ENCODE measurements around the gene S100A16.
"Not testable (repeated sequence)": the region's sequence is repeated elsewhere in the genome, so short reads cannot be mapped to it uniquely, and the experiment has no call there.

The S100A16 gene

DNA sequence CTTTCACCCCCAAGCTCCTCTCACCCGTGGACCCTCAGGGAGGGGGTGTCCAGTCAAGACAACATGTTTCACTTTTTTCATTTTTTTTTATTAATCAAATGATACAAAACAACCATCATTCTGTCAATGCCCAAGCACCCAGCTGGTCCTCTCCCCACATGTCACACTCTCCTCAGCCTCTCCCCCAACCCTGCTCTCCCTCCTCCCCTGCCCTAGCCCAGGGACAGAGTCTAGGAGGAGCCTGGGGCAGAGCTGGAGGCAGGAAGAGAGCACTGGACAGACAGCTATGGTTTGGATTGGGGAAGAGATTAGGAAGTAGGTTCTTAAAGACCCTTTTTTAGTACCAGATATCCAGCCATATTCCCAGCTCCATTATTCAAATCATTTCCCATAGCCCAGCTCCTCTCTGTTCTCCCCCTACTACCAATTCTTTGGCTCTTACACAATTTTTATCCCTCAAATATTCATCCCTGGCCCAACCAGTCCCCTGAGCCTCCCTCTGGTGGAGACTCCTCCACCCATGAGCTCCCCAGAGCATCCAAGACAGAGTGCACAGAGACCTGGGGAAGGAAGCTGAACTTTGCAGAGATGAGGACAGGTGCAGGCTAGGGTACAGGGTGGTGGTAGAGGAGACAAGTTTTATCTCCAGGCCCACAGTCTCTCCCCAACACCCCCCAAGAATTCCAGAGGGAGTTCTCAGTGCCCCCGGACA is 1.4 kb upstream of the S100A16 start:
- no peak for DNase-seq

DNA sequence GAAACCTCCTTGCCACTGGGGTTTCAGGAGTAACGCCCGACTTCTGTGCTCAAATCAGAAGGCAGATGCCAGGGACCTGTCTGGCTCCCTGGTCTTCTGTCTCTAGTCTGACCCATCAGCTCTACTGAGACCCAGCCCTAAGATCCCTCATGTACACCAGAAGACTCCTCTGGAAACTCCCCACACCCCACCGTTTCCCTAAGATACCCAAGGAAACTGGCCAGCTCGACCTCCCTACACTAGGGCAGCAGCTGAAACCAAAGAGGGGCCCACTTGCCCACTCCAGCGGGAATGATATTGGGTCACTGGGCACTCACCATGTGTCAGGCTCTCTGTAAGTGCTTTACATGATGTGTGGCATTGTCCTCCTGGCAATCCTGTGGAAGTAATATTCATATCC is 469 bp upstream of the S100A16 start:
- no peak for DNase-seq

DNA sequence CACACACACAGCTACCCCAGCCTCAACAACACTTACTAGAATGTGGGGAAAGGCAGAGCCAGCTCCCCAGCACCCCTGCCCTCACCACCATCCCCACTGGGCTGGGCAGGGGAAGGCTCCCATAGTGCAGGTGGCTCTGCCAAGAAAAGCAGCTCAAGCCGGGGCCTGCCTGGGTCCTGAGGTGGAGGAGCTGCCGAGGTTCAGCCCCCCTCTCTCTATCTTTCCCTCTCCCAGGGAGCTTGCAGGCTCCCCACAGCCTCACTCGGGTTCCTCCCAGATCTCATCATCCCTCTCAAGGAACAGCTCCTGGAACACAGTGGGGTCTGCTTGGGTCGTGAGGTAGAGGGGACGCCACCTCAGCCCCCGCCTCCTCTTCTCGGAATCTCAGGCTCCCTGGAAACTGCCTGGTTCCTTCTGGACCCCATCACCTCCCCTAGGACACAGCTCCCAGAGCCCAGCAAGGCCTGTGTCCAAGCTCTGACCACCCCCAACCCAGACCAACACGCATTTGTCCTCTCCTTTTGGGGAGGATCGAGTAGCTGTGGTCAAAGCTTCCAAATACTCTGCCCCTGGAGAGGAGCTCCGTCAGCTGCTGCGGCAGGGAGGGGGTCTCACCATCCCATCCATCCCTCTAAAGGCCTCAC is 704 bp downstream of the S100A16 start:
- DNase-seq: no peak

DNA sequence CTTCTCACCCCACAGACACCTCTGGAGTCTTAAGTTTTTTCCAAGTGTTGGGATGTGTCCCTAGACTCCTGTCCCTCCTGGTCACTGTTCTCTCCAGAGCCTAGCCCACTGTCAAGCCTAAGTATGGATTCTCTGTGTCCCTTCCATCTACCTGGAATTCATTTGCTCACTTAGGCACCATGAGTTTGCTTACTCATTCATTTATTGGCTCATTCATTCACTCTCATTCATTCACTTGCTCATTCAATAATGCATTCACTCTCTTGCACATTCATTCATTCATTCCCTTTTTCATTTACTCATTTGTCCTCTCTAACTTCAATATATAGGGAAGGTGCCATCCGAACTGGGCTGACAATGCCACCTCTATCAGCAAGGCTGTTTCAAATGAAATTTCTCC is 1.6 kb downstream of the S100A16 start:
- DNase-seq: no peak

DNA sequence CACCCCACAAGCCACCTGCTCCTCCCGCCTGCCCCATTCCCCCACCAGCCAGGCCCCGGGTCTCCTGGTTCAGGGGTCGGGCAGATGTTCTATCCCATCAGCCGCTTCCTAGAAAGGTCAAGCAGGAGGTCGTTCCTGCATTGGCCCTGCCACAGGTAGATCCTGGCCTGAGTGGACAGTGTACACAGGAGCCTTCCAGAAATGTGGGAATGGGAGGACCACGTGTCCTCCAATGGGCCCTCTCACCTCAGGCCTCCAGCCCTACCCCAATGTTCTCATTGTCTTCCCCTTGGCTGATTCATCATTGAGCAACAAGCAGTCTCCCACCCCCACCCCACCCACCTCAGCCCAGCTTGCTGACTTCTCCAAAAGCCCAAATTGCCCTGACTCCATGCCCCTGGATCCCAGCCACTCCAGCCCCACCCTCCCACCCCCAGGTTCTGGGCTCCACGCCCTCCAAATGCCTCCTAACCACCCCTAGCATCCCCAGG is 2.1 kb downstream of the S100A16 start:
- no peak for DNase-seq

DNA sequence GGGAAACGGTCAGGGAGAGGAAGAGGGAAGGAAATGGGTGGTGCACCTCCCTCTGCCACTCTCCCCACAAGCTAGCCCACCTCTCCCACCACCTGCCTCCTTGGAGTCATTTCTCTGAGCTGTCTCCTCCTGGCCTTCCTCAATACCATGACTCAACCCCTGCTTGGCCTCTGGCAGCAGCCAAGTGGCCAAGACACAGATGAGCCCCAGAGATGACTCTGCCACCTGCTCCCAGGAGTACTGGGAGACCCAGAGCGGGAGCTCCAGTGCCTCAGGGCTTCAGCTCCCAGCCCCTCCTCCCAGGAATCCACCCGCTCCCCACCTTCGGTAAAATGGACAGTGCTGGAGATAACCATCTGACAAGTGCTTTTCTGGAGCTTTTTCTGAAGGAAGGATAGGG is 2.6 kb downstream of the S100A16 start:
- DNase-seq: no peak

DNA sequence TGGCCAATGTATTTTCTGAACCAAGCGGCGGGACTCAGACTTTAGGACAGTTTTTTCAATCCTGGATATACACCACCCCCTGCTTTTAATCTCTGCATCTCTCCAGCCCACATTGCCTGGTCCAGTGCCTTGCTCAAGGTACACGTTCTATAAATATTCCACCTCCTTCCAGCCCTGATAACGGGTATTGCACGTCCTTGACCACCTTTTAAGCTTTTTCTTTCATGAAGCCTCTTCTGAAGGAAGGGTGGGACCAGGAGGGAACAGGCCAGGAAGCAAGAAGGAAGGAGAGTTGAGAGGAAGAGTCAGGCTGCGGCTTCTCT is 3.4 kb downstream of the S100A16 start:
- no peak for DNase-seq

DNA sequence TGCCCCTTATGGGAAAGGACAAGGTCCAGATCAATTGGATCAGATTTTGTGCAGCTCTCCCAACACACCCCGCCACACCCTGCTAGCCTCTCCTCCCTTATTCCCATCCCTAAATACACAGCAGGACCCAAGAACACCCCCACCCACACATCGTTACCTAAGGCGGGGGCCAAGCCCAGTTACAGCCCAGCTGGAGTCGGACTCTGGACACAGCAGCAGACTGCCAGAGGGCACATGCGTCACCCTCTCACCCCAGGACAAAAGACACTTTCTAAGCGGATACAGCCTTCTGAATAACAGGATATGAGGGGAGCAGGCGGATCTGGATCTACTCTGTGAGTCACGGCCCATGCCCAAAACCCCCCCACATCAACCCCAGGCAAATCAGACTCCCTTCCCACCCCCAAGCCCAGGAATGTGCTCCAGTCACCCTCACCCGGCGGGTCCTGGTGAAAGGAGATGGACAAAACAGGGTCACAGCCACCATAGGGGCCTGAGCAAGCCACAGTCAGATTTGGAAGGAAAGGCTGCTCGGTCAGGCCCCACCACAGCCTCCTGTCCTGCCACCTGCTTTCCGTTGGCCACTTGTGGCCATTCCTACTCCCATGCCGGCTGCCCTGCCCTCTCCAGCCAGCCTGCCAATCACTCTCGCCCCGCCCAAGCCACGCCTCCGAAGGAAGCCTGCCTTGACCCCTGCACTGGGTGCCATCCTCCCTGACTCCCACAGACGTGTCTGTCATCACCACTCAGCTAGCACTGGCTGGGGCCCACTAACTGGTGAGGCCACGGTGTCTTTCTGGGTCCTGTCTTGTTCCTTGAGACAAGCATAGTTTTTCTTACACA is 4.0 kb downstream of the S100A16 start:
- no peak for DNase-seq

DNA sequence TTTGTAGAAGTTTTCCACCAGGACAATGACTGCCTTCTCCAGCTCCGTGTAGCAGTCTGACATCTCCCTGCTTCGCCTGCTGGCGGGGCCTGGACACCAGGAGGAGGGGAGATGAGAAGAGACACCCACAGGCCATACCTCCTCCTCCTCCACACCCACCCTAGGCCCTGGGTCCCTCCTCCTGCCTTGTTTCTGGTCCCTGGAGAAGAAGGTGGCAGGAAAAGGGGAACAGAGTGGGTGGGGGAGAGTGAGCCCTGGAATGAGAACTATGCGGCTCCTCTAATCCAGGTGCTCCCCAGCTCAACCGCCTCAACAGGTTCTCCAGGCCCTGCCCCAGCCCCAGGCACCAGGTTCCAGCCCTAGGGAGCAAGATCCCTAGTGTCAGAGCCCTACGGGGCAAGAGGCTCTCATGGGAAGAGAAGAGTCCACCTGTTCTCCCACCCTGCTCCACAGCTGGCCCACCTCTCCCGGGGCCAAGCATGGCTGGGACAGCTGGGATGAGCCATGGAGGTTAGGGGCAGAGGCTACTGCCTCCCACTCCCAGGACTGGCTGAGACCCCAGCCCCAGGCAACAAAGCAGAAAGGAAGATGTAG is 4.8 kb downstream of the S100A16 start:
- DNase-seq: no peak

DNA sequence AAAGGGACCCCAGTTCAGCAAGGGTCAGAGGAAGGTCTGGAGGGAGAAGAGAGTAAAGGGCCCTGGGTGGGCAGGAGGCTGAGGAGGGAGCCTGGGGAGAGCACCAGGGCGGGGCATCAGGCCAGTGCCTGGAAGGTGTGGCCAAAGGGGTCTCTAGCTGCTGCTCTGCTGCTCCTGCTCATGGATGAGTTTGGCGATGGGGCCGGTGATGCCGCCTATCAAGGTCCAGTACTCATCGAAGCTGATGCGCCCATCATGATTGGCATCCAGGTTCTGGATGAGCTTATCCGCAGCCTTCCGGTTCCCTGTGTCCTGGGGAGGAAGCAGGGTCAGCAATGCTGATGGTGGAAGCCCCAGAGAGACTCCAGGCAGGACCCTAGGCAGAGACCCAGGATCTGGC is 5.6 kb downstream of the S100A16 start:
- no peak for DNase-seq

DNA sequence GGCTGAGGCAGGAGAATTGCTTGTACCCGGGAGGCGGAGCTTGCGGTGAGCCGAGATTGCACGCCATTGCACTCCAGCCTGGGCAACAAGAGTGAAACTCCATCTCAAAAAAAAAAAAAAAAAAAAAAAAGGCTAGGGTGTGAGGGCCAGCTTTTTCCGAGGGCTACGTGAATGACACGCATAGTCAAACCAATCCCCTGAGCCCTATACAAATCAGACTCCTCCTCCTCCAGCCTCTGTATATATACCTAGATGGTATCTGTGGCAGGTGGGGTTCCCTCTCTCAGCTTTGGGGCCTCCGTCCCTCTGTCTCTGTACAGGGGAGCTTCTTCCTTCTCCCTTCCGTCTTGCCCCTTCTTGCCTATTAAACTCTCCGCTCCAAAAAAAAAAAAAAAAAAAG is 6.7 kb downstream of the S100A16 start:
- DNase-seq: no peak

DNA sequence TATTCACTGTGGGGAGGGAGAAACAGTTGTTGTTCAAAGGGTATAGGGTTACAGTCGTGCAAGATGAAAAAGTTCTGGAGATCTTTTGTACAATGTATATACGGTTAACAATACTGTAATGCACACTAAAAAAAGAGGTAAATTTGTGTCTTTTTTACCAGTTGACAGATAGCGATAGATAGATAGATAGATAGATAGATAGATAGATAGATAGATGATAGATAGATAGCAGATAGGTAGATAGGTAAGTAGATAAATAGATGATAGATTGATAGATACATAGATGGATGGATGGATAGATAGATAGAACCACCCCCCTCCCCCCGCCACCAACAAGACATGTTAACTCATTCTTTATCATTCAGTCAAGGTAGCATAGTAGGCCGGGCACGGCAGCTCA is 10.2 kb downstream of the S100A16 start:
- no peak for DNase-seq

DNA sequence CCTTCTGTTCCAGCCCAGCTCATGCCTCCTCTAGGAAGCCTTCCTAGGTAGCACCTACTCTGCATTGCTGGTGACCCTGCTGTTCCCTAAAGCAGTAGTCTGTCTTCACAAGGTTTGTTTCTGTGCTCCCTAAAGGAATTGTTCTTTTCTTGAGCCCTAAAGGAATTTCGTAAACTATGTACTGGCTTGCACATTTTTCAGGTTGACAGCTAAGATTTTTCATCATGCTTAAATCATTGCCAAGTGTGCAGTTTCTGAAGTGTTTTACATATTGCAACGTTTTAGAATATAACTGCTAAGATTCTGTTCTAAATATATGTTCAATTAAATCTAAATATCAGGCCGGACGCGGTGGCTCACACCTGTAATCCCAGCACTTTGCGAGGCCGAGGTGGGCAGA is 13.1 kb downstream of the S100A16 start:
- DNase-seq: no peak

DNA sequence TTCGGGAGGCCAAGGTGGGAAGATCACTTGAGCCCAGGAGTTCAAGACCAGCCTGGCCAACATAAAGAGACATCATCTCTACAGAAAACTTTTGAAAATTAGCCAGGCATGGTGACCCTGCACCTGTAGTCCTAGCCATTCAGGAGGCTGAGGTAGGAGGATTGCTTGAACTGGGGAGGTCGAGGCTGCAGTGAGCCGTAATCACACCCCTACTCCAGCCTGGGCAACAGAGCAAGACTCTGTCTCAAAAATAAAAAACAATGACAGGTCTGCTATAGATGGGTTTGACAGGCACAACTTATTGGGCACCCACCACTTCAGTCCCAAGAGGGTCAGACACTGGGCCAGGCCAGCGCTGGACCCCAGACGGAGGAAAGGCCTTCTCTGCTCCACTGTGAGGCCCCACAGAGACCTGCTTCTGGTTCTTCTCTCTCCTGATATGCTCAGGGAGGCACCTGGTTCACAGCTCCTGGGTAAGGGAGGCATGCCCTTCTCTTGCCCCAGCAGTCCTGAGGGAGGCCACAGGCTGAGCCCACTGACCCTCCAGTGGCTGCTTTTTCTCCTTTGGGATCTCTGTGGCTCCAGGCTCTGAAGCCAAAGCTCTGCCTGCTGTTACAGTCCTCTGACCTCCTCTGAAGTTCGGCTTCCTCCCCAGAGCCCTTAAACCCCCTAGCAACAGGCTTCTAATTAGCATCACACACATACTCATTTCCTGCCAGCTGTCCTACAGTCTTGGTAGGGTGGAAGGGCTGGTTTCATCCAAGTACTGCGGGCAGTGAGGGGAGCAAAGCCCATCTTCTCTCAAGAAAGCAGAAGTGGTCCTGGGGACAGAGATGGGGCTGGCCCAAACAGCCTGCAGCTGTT is 14.4 kb downstream of the S100A16 start:
- peak; percentile 18 for DNase-seq

DNA sequence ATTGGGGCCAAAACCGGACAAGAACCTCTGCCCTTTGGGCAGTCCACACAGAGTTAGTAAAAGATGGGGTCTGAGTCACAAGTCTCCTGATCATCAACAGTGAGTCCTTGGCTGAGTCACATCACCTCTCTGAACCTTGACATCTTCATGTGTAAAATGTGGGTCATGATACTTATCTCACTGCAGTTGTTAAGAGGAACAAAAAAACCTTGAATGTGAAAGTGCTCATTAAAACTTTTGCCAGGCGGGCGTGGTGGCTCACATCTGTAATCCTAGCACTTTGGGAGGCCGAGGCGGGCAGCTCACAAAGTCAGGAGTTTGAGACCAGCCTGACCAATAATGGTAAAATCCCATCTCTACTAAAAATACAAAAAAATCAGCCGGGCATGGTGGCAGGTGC is 15.7 kb downstream of the S100A16 start:
- no peak for DNase-seq

DNA sequence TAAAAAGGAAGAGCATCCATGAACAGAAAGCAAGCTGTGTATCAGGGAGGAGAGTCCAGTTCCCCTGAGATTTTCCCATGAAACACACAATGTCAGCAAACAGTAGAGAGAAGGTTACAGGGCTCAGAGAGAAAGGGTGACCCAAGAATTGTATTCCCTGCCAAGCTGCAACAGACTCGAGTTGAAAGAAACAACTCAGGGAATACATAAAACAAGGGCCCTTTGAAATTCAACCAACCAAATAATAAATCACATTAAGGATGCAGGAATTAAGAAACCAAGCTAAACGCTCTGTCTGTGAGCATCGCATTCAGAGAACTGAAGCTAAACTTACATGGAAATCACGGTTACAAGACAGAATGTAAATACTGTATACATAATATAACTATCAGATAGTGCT is 20.2 kb downstream of the S100A16 start:
- DNase-seq: no peak

DNA sequence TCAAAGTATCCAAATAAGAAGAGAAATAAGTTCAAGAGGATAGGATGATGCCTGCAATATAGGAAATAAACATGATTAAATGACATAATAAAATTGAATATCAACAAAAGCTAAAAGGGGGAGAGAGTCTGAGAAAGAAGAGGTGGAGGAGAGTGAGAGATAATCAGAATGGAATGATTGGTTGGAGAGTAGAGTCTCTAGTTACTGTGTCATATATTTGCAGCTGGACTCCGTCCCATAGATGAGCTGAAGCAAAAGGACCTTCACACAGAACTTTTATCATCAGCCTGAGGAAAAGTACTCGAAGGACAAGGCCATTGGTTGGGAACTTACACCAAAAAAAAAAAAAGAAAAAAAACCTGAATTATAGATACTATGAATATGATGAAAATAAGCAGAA is 24.5 kb downstream of the S100A16 start:
- no peak for DNase-seq

DNA sequence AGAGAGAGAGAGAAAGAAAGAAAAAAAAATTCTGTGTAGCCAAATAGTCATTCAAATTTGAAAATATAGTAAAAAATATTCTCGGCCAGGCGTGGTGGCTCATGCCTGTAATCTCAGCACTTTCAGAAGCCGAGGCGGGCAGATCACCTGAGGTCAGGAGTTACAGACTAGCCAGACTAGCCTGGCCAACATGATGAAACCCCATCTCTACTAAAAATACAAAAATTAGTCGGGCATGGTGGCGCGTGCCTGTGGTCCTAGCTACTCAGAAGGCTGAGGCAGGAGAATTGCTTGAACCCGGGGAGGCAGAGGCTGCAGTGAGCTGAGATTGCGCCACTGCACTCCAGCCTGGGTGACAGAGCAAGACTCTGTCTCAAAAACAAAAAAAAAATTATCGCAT is 24.9 kb downstream of the S100A16 start:
- DNase-seq: not testable (repeated sequence)

DNA sequence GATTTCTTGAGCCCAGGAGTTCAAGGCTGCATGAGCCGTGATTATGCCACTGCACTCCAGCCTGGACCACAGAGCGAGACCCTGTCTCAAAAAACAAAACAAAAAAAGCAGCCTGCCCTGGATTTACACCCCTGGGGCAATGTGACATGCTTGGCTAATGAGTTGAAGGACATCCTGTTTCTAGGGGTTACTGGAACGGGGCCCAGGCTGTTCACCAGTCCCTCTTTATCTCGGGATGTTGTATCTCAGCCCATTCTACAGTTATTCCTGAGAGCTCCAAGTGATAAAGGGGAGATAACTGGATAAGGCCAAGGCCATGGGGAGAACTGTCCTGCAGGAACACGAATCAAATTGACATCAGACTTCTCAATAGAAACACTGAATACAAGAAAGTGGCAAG is 25.6 kb downstream of the S100A16 start:
- DNase-seq: no peak

DNA sequence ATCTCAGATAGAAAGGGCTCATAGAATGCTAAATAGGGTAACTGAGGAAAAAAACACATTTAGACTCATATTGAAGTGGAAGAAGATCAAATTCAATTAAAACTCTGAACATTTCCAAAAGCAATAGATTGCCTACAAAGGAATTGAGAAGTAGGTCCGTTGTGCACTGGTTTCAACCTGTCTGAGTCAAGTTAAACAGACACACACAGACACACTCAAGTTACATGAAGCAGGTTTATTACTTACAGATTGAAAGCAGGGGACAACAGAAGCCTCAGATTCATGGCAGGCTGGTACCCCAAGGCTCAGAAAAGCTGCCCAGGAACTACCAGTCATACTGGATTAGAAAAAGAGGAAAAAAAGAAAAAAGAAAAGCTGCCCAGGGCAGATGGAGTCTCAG is 26.6 kb downstream of the S100A16 start:
- DNase-seq: no peak

DNA sequence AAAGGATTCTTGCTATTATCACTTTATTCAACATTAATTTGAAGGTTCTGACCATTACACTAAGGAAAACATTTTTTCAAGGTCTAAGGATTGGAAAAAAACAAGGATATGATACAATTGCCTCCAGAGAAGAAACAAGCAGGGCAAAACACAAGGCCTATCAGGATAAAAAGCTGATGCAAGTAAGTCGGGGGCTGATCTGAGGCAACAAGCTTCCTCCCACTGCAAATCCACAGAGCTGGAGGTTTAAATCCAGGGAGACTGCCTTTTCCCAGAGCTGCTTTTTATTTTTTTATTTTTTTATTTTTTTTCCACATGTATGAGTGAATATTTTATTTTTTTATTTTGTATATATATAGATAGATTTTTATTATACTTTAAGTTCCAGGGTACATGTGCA is 27.9 kb downstream of the S100A16 start:
- no peak for DNase-seq

DNA sequence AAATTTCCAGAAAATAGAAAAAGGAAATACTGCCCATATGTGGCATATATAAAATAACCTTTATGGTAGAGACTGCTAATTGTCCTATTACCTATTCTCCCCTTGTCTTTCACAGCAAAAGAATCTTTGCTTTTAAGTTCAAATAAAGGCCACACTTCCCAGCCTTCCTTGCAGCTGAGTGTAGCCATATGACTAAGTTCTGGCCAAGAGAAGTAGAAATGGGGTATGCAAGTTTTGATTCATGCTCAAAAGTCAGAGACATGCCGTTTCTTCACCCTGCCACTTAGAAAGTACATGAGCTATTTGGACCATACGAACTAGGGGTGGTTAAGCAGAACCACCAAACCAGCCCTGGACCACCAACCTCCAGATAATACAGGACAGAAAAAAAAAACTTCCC is 29.0 kb downstream of the S100A16 start:
- no peak for DNase-seq

DNA sequence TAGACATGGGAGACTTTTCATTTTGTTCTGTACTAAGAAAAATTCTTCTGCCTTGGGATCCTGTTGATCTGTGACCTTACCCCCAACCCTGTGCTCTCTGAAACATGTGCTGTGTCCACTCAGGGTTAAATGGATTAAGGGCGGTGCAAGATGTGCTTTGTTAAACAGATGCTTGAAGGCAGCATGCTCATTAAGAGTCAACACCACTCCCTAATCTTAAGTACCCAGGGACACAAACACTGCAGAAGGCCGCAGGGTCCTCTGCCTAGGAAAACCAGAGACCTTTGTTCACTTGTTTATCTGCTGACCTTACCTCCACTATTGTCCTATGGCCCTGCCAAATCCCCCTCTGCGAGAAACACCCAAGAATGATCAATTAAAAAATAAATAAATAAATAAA is 29.4 kb downstream of the S100A16 start:
- DNase-seq: not testable (repeated sequence)
